ENCODE measurements around the gene SRMS.

DNA sequence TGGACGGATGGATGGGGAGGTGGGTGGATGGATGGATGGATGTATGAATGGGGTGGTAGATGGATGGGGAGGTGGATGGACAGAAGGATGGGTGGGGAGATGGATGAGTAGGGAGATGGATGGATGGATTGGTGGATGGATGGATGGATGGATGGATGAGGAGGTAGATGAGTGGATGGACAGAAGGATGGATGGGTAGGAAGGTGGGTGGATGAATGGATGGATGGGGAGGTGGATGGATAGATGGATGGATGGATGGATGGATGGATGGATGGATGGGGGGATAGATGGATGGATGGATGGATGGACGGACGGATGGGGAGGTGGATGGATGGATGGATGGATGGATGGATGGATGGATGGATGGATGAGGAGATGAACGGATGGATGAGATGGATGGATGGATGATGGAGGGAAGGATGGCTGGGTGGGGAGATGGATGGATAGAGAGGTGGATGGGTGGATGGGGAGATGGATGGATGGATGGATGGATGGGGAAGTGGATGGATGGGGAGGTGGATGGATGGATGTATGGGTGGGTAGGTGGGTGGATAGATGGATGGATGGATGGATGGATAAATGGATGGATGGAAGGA is 55.8 kb downstream of the SRMS start:
- TF ChIP-seq, protein P1, sequence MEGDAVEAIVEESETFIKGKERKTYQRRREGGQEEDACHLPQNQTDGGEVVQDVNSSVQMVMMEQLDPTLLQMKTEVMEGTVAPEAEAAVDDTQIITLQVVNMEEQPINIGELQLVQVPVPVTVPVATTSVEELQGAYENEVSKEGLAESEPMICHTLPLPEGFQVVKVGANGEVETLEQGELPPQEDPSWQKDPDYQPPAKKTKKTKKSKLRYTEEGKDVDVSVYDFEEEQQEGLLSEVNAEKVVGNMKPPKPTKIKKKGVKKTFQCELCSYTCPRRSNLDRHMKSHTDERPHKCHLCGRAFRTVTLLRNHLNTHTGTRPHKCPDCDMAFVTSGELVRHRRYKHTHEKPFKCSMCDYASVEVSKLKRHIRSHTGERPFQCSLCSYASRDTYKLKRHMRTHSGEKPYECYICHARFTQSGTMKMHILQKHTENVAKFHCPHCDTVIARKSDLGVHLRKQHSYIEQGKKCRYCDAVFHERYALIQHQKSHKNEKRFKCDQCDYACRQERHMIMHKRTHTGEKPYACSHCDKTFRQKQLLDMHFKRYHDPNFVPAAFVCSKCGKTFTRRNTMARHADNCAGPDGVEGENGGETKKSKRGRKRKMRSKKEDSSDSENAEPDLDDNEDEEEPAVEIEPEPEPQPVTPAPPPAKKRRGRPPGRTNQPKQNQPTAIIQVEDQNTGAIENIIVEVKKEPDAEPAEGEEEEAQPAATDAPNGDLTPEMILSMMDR (conservative IDR thresholded peaks at IDR 0.05 in 1 of 2, IDR thresholded peaks at IDR 0.05 in 1 of 2; ENCODE audit: low read depth in 1 of 2, low read length in 2 of 2) = no peak
- TF ChIP-seq EZH2 (IDR thresholded peaks at IDR 0.05; ENCODE audit: low read length, missing control alignments) = no peak
